Measurements from ENCODE around the gene COPA.

COPA gene

GRCh38 chr1:160354388-160354985 lies 11.4 kb upstream of the COPA start:
- no peak for TF ChIP-seq ZNF274 (IDR thresholded peaks at IDR 0.05; ENCODE audit: low read depth, low read length)
- no peak for TF ChIP-seq YY1 (IDR thresholded peaks at IDR 0.05; ENCODE audit: insufficient read depth, insufficient read length)
- TF ChIP-seq SUZ12 (IDR thresholded peaks at IDR 0.05; ENCODE audit: extremely low read depth, insufficient read depth, insufficient read length) = no peak
- H3K4me3 ChIP-seq (ENCODE audit: insufficient read length, low read depth) = no peak overlapping the region
- peaks cover 96% of the 10 kb centered on the region for H3K36me3 ChIP-seq (ENCODE audit: insufficient read depth, insufficient read length, low read length)
- H3K9ac ChIP-seq (ENCODE audit: insufficient read length, low read depth) = no peak overlapping the region
- H3K27me3 ChIP-seq (ENCODE audit: insufficient read depth, insufficient read length) = no peaks in the 10 kb centered on the region
- no peaks in the 10 kb centered on the region for H3K9me3 ChIP-seq (ENCODE audit: insufficient read depth, low read length)
- no peaks in the 10 kb centered on the region for H3K4me1 ChIP-seq (ENCODE audit: insufficient read depth, insufficient read length)
- DNase-seq (ENCODE audit: low read depth, low spot score) = no peak

- Histone ChIP-seq H3K36me3 (ENCODE audit: insufficient read depth, insufficient read length, low read length) (peaks cover 100% of the 10 kb centered on the region), H3K4me3 (ENCODE audit: insufficient read length, low read depth) (no peak overlapping the region), H3K9me3 (ENCODE audit: insufficient read depth, low read length) (no peaks in the 10 kb centered on the region), H3K4me1 (ENCODE audit: insufficient read depth, insufficient read length) (no peaks in the 10 kb centered on the region), H3K9ac (ENCODE audit: insufficient read length, low read depth) (no peak overlapping the region), H3K27me3 (ENCODE audit: insufficient read depth, insufficient read length) (no peaks in the 10 kb centered on the region)
- TF ChIP-seq SUZ12 (IDR thresholded peaks at IDR 0.05; ENCODE audit: extremely low read depth, insufficient read depth, insufficient read length) (no peak), YY1 (IDR thresholded peaks at IDR 0.05; ENCODE audit: insufficient read depth, insufficient read length) (no peak), ZNF274 (IDR thresholded peaks at IDR 0.05; ENCODE audit: low read depth, low read length) (no peak)
- no peak for DNase-seq (ENCODE audit: low read depth, low spot score)
These were observed 10.2 kb upstream of the COPA start for GRCh38 chr1:160353223-160353622.

GRCh38 chr1:160352555-160352954 lies 9.5 kb upstream of the COPA start:
- TF ChIP-seq SUZ12 (IDR thresholded peaks at IDR 0.05; ENCODE audit: extremely low read depth, insufficient read depth, insufficient read length) (no peak), YY1 (IDR thresholded peaks at IDR 0.05; ENCODE audit: insufficient read depth, insufficient read length) (no peak), ZNF274 (IDR thresholded peaks at IDR 0.05; ENCODE audit: low read depth, low read length) (no peak)
- Histone ChIP-seq H3K9ac (ENCODE audit: insufficient read length, low read depth) (no peak overlapping the region), H3K27me3 (ENCODE audit: insufficient read depth, insufficient read length) (no peaks in the 10 kb centered on the region), H3K36me3 (ENCODE audit: insufficient read depth, insufficient read length, low read length) (peaks cover 100% of the 10 kb centered on the region), H3K9me3 (ENCODE audit: insufficient read depth, low read length) (no peaks in the 10 kb centered on the region), H3K4me1 (ENCODE audit: insufficient read depth, insufficient read length) (no peaks in the 10 kb centered on the region), H3K4me3 (ENCODE audit: insufficient read length, low read depth) (no peak overlapping the region)
- no peak for DNase-seq (ENCODE audit: low read depth, low spot score)

GRCh38 chr1:160351629-160352028 lies 8.6 kb upstream of the COPA start:
- no peaks in the 10 kb centered on the region for H3K4me1 ChIP-seq (ENCODE audit: insufficient read depth, insufficient read length)
- no peak for DNase-seq (ENCODE audit: low read depth, low spot score)
- TF ChIP-seq ZNF274 (IDR thresholded peaks at IDR 0.05; ENCODE audit: low read depth, low read length) (no peak), SUZ12 (IDR thresholded peaks at IDR 0.05; ENCODE audit: extremely low read depth, insufficient read depth, insufficient read length) (no peak), YY1 (IDR thresholded peaks at IDR 0.05; ENCODE audit: insufficient read depth, insufficient read length) (no peak)
- H3K9me3 ChIP-seq (ENCODE audit: insufficient read depth, low read length) = no peaks in the 10 kb centered on the region
- no peaks in the 10 kb centered on the region for H3K27me3 ChIP-seq (ENCODE audit: insufficient read depth, insufficient read length)
- H3K9ac ChIP-seq (ENCODE audit: insufficient read length, low read depth) = no peak overlapping the region
- H3K4me3 ChIP-seq (ENCODE audit: insufficient read length, low read depth) = no peak overlapping the region
- H3K36me3 ChIP-seq (ENCODE audit: insufficient read depth, insufficient read length, low read length) = peaks cover 100% of the 10 kb centered on the region

- H3K9me3 ChIP-seq (ENCODE audit: insufficient read depth, low read length) = no peaks in the 10 kb centered on the region
- TF ChIP-seq SUZ12 (IDR thresholded peaks at IDR 0.05; ENCODE audit: extremely low read depth, insufficient read depth, insufficient read length) (no peak), ZNF274 (IDR thresholded peaks at IDR 0.05; ENCODE audit: low read depth, low read length) (no peak), YY1 (IDR thresholded peaks at IDR 0.05; ENCODE audit: insufficient read depth, insufficient read length) (no peak)
- H3K9ac ChIP-seq (ENCODE audit: insufficient read length, low read depth) = no peak overlapping the region
- H3K36me3 ChIP-seq (ENCODE audit: insufficient read depth, insufficient read length, low read length) = peaks cover 76% of the 10 kb centered on the region
- H3K4me3 ChIP-seq (ENCODE audit: insufficient read length, low read depth) = no peak overlapping the region
- H3K4me1 ChIP-seq (ENCODE audit: insufficient read depth, insufficient read length) = no peaks in the 10 kb centered on the region
- DNase-seq (ENCODE audit: low read depth, low spot score) = no peak
- H3K27me3 ChIP-seq (ENCODE audit: insufficient read depth, insufficient read length) = no peaks in the 10 kb centered on the region
These were observed 3.9 kb upstream of the COPA start for GRCh38 chr1:160346958-160347357.

GRCh38 chr1:160346463-160346862 lies 3.4 kb upstream of the COPA start:
- Histone ChIP-seq H3K36me3 (ENCODE audit: insufficient read depth, insufficient read length, low read length) (peaks cover 71% of the 10 kb centered on the region), H3K9me3 (ENCODE audit: insufficient read depth, low read length) (no peaks in the 10 kb centered on the region), H3K27me3 (ENCODE audit: insufficient read depth, insufficient read length) (no peaks in the 10 kb centered on the region), H3K9ac (ENCODE audit: insufficient read length, low read depth) (no peak overlapping the region), H3K4me3 (ENCODE audit: insufficient read length, low read depth) (no peak overlapping the region), H3K4me1 (ENCODE audit: insufficient read depth, insufficient read length) (no peaks in the 10 kb centered on the region)
- TF ChIP-seq SUZ12 (IDR thresholded peaks at IDR 0.05; ENCODE audit: extremely low read depth, insufficient read depth, insufficient read length) = no peak
- TF ChIP-seq YY1 (IDR thresholded peaks at IDR 0.05; ENCODE audit: insufficient read depth, insufficient read length) = no peak
- TF ChIP-seq ZNF274 (IDR thresholded peaks at IDR 0.05; ENCODE audit: low read depth, low read length) = no peak
- DNase-seq (ENCODE audit: low read depth, low spot score) = no peak

GRCh38 chr1:160344936-160345335 lies 1.9 kb upstream of the COPA start:
- peaks cover 67% of the 10 kb centered on the region for H3K36me3 ChIP-seq (ENCODE audit: insufficient read depth, insufficient read length, low read length)
- no peaks in the 10 kb centered on the region for H3K4me1 ChIP-seq (ENCODE audit: insufficient read depth, insufficient read length)
- H3K9ac ChIP-seq (ENCODE audit: insufficient read length, low read depth) = no peak overlapping the region
- no peak overlapping the region for H3K4me3 ChIP-seq (ENCODE audit: insufficient read length, low read depth)
- H3K27me3 ChIP-seq (ENCODE audit: insufficient read depth, insufficient read length) = no peaks in the 10 kb centered on the region
- H3K9me3 ChIP-seq (ENCODE audit: insufficient read depth, low read length) = no peaks in the 10 kb centered on the region
- TF ChIP-seq ZNF274 (IDR thresholded peaks at IDR 0.05; ENCODE audit: low read depth, low read length) (no peak), YY1 (IDR thresholded peaks at IDR 0.05; ENCODE audit: insufficient read depth, insufficient read length) (no peak), SUZ12 (IDR thresholded peaks at IDR 0.05; ENCODE audit: extremely low read depth, insufficient read depth, insufficient read length) (no peak)
- DNase-seq (ENCODE audit: low read depth, low spot score) = no peak
